ENCODE measurements around the gene LAMA4. TPM values are rescaled to one million over a fixed set of nuclear protein-coding genes. Genes with fewer than 3 reads are reported as not detected.

Gene LAMA4
- total and polyA plus RNA-seq, 7 experiments from 2014 or later: not detected

GRCh38 chr6:112286010-112286409 is 31.6 kb upstream of the LAMA4 start:
- Mint-ChIP-seq H3K36me3 (no peaks in the 10 kb centered on the region), H3K4me1 (peaks cover 0 to 29% (median 9%) of the 10 kb centered on the region in 7 donors), H3K9me3 (peaks cover 0 to 3% (median 0%) of the 10 kb centered on the region in 11 donors), H3K27ac (peak overlapping the region in 1 of 9 donors; percentile 60), H3K4me3 (peak overlapping the region in 1 of 10 donors; percentile 7), H3K27me3 (peaks cover 8 to 70% (median 23%) of the 10 kb centered on the region in 5 donors)
- Histone ChIP-seq H3K36me3 (ENCODE audit: control insufficient read depth in 2 of 3, insufficient read depth in 3 of 3, low read length in 3 of 3) (no peaks in the 10 kb centered on the region), H3K27me3 (ENCODE audit: control insufficient read depth in 2 of 2, insufficient read depth in 2 of 2, low read length in 2 of 2) (peaks cover 0 to under 1% of the 10 kb centered on the region in 2 donors), H3K9me3 (ENCODE audit: control insufficient read depth in 2 of 3, low read length in 3 of 3) (no peaks in the 10 kb centered on the region), H3K4me3 (ENCODE audit: low read length) (no peak overlapping the region), H3K27ac (ENCODE audit: low read depth, low read length) (no peak overlapping the region), H3K4me1 (ENCODE audit: control insufficient read depth in 2 of 2, insufficient read depth in 2 of 2, low read length in 2 of 2) (peaks cover 0 to 17% of the 10 kb centered on the region in 2 donors)
- CTCF ChIA-PET: no interaction called here
- peak in 5 of 9 donors; percentile 1 to 57 (median 9) for DNase-seq
- POLR2A ChIA-PET: no interaction called here
- ATAC-seq: peak; percentile 83
- intact Hi-C loops (cut with micrococcal nuclease): loop anchor here in 1 of 2 donors (2.0 to 10.0 kb wide), 4 partner anchors 27 to 1571 kb away; partner anchors contain the start of genes FAM229B, MARCKS and TUBE1

DNA sequence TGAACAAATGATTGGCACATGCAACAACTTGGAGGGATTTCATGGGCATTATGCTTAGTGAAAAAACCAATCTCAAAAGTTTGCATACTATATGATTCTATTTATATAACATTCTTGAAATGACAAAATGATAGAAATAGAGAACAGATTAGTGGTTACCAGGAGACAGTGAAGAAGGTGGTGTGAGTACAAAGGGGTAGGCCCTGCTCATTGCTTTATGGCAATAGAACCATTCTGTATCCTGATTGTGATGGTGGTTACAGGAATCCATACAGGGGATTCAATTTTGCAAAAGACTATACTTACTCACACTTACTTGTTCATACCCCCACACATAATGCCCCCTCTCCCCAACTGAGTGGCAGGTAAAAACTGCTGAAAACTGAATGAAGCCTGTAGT is 30.2 kb upstream of the LAMA4 start:
- H3K9me3 ChIP-seq (ENCODE audit: control insufficient read depth in 2 of 3, low read length in 3 of 3): no peaks in the 10 kb centered on the region
- no peak overlapping the region for H3K4me3 ChIP-seq (ENCODE audit: low read length)
- no peak overlapping the region for H3K27ac ChIP-seq (ENCODE audit: low read depth, low read length)
- peaks cover 0 to 17% of the 10 kb centered on the region in 2 donors for H3K4me1 ChIP-seq (ENCODE audit: control insufficient read depth in 2 of 2, insufficient read depth in 2 of 2, low read length in 2 of 2)
- H3K9me3 Mint-ChIP-seq: peaks cover 0 to 3% (median 0%) of the 10 kb centered on the region in 11 donors
- DNase-seq: no peak
- H3K36me3 Mint-ChIP-seq: no peaks in the 10 kb centered on the region
- H3K4me1 Mint-ChIP-seq: peaks cover 0 to 29% (median 9%) of the 10 kb centered on the region in 7 donors
- ATAC-seq: no peak
- H3K36me3 ChIP-seq (ENCODE audit: control insufficient read depth in 2 of 3, insufficient read depth in 3 of 3, low read length in 3 of 3): no peaks in the 10 kb centered on the region
- intact Hi-C loops (cut with micrococcal nuclease): loop anchor here in 1 of 2 donors (5.0 to 10.0 kb wide), 3 partner anchors 52 to 1573 kb away; partner anchors contain the start of genes FAM229B, MARCKS and TUBE1
- no peak overlapping the region for H3K27ac Mint-ChIP-seq
- POLR2A ChIA-PET: no interaction called here
- H3K4me3 Mint-ChIP-seq: no peak overlapping the region
- CTCF ChIA-PET: no interaction called here
- no peaks in the 10 kb centered on the region for H3K27me3 ChIP-seq (ENCODE audit: control insufficient read depth in 2 of 2, insufficient read depth in 2 of 2, low read length in 2 of 2)
- H3K27me3 Mint-ChIP-seq: peaks cover 7 to 71% (median 34%) of the 10 kb centered on the region in 5 donors

GRCh38 chr6:112283621-112284020 is 29.3 kb upstream of the LAMA4 start:
- Histone ChIP-seq H3K36me3 (ENCODE audit: control insufficient read depth in 2 of 3, insufficient read depth in 3 of 3, low read length in 3 of 3) (no peaks in the 10 kb centered on the region), H3K4me1 (ENCODE audit: control insufficient read depth in 2 of 2, insufficient read depth in 2 of 2, low read length in 2 of 2) (peaks cover 0 to 17% of the 10 kb centered on the region in 2 donors), H3K9me3 (ENCODE audit: control insufficient read depth in 2 of 3, low read length in 3 of 3) (no peaks in the 10 kb centered on the region), H3K4me3 (ENCODE audit: low read length) (no peak overlapping the region), H3K27me3 (ENCODE audit: control insufficient read depth in 2 of 2, insufficient read depth in 2 of 2, low read length in 2 of 2) (no peaks in the 10 kb centered on the region), H3K27ac (ENCODE audit: low read depth, low read length) (no peak overlapping the region)
- Mint-ChIP-seq H3K4me3 (no peak overlapping the region), H3K9me3 (peaks cover 0 to 3% (median 0%) of the 10 kb centered on the region in 11 donors), H3K27me3 (peaks cover 8 to 72% (median 34%) of the 10 kb centered on the region in 5 donors), H3K27ac (no peak overlapping the region), H3K4me1 (peaks cover 0 to 26% (median 9%) of the 10 kb centered on the region in 7 donors), H3K36me3 (no peaks in the 10 kb centered on the region)
- intact Hi-C loops (cut with micrococcal nuclease): loop anchor here in 1 of 2 donors (2.0 to 10.0 kb wide), 2 partner anchors 13 to 199 kb away; partner anchors contain the start of genes FAM229B and TUBE1
- no peak for ATAC-seq
- ChIA-PET CTCF (no interaction called here), POLR2A (no interaction called here)
- DNase-seq: no peak

GRCh38 chr6:112281821-112282615 is 27.7 kb upstream of the LAMA4 start:
- no peak overlapping the region for H3K27ac Mint-ChIP-seq

DNA sequence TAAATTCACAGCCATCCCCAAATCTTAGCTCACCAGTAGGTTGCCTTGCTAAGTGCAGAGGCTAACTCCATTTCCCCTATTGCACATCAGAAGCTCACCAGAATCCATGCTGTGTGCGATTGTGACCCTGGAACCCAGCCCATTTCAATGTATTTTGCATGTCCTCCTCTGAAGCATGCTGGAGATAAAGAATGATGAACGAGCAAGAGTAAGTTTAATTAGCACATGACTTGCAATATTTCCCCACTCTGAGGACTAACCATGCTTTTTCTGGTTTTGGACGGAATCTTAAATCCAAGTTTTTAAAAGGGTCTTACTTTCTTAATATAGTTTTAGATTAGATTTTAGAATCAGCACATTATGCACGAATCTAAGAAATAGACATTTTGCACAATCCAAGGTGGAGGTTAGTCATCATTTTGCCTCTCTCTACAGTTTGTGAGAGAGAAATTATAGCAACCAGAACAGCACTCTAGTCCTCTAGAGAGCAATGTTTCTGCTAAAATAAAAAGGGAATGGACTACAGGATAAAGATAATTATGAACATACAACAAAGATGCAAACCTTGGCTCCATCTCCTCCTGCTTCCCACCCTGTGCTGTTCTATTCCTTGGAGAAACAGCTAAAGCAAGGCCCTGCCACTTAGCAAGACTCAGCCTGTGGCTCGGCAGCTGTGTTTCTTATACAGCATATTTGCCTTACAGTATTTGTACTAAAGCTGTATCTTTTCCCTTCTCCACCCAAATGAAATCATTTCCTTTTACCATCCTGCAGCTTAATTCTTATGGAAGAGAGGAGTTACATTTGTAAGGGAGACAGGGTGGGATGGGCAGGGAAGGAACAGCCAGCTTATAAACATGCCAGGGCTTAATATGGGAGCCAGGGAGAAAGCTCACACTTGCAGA is 24.9 kb upstream of the LAMA4 start:
- peaks cover 22 to 75% (median 47%) of the 10 kb centered on the region in 5 donors for H3K27me3 Mint-ChIP-seq
- no peak overlapping the region for H3K4me3 Mint-ChIP-seq
- Histone ChIP-seq H3K9me3 (ENCODE audit: control insufficient read depth in 2 of 3, low read length in 3 of 3) (no peaks in the 10 kb centered on the region), H3K27ac (ENCODE audit: low read depth, low read length) (no peak overlapping the region), H3K36me3 (ENCODE audit: control insufficient read depth in 2 of 3, insufficient read depth in 3 of 3, low read length in 3 of 3) (no peaks in the 10 kb centered on the region), H3K4me1 (ENCODE audit: control insufficient read depth in 2 of 2, insufficient read depth in 2 of 2, low read length in 2 of 2) (no peaks in the 10 kb centered on the region), H3K27me3 (ENCODE audit: control insufficient read depth in 2 of 2, insufficient read depth in 2 of 2, low read length in 2 of 2) (no peaks in the 10 kb centered on the region), H3K4me3 (ENCODE audit: low read length) (no peak overlapping the region)
- intact Hi-C loops (cut with micrococcal nuclease): no loop called here
- POLR2A ChIA-PET: interaction anchor here (0.6 kb wide), 1 partner anchor 38 kb away, joined by 3 read pairs; no protein-coding TSS in a partner anchor
- CTCF ChIA-PET: no interaction called here
- no peaks in the 10 kb centered on the region for H3K36me3 Mint-ChIP-seq
- H3K4me1 Mint-ChIP-seq: peaks cover 0 to 1% (median 0%) of the 10 kb centered on the region in 7 donors
- ATAC-seq: no peak
- no peaks in the 10 kb centered on the region for H3K9me3 Mint-ChIP-seq
- no peak for DNase-seq
- H3K27ac Mint-ChIP-seq: no peak overlapping the region

More at GRCh38 chr6:112281821-112282615, 27.7 kb upstream of the LAMA4 start:
- intact Hi-C loops (cut with micrococcal nuclease): loop anchor here in 1 of 2 donors (2.0 to 10.0 kb wide), 2 partner anchors 15 to 197 kb away; partner anchors contain the start of genes FAM229B and TUBE1
- H3K4me3 ChIP-seq (ENCODE audit: low read length): no peak overlapping the region
- no peaks in the 10 kb centered on the region for H3K9me3 ChIP-seq (ENCODE audit: control insufficient read depth in 2 of 3, low read length in 3 of 3)
- H3K27me3 Mint-ChIP-seq: peaks cover 22 to 72% (median 44%) of the 10 kb centered on the region in 5 donors
- no peaks in the 10 kb centered on the region for H3K36me3 Mint-ChIP-seq
- H3K4me3 Mint-ChIP-seq: no peak overlapping the region
- ChIA-PET CTCF (no interaction called here), POLR2A (no interaction called here)
- DNase-seq (no peak), ATAC-seq (no peak)
- peaks cover 0 to 2% (median 0%) of the 10 kb centered on the region in 11 donors for H3K9me3 Mint-ChIP-seq
- H3K27ac ChIP-seq (ENCODE audit: low read depth, low read length): no peak overlapping the region
- peaks cover 0 to 14% (median 9%) of the 10 kb centered on the region in 7 donors for H3K4me1 Mint-ChIP-seq
- peaks cover 0 to 17% of the 10 kb centered on the region in 2 donors for H3K4me1 ChIP-seq (ENCODE audit: control insufficient read depth in 2 of 2, insufficient read depth in 2 of 2, low read length in 2 of 2)
- H3K27me3 ChIP-seq (ENCODE audit: control insufficient read depth in 2 of 2, insufficient read depth in 2 of 2, low read length in 2 of 2): no peaks in the 10 kb centered on the region
- H3K36me3 ChIP-seq (ENCODE audit: control insufficient read depth in 2 of 3, insufficient read depth in 3 of 3, low read length in 3 of 3): no peaks in the 10 kb centered on the region

DNA sequence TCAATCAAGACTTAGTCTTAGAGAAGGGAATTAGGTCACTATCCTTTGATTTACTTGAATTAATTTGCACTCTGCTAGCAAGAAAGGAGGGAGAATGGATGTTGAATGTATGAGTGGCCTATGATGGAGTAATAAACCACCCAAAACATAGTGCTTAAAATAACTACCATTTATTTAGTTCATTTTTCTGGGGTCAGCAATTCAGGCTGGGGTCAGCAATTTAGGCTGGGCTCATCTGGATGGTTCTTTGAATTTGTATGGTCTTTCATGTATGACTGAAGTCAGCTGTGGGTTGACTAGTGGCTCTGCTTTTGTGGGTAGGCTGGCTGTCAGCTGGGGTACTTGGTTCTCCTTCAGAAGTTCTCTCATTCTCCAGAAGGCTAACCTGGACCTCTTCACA is 21.0 kb upstream of the LAMA4 start:
- H3K27me3 Mint-ChIP-seq: peaks cover 14 to 60% (median 35%) of the 10 kb centered on the region in 5 donors

More for the DNA sequence above, 21.0 kb upstream of the LAMA4 start:
- ATAC-seq (no peak), DNase-seq (no peak)
- intact Hi-C loops (cut with micrococcal nuclease): no loop called here
- no peaks in the 10 kb centered on the region for H3K36me3 ChIP-seq (ENCODE audit: control insufficient read depth in 2 of 3, insufficient read depth in 3 of 3, low read length in 3 of 3)
- H3K27me3 ChIP-seq (ENCODE audit: control insufficient read depth in 2 of 2, insufficient read depth in 2 of 2, low read length in 2 of 2): no peaks in the 10 kb centered on the region
- H3K27ac Mint-ChIP-seq: no peak overlapping the region
- ChIA-PET CTCF (no interaction called here), POLR2A (no interaction called here)
- H3K4me3 Mint-ChIP-seq: no peak overlapping the region
- no peaks in the 10 kb centered on the region for H3K4me1 ChIP-seq (ENCODE audit: control insufficient read depth in 2 of 2, insufficient read depth in 2 of 2, low read length in 2 of 2)
- no peaks in the 10 kb centered on the region for H3K36me3 Mint-ChIP-seq
- no peak overlapping the region for H3K4me3 ChIP-seq (ENCODE audit: low read length)
- no peak overlapping the region for H3K27ac ChIP-seq (ENCODE audit: low read depth, low read length)
- H3K9me3 ChIP-seq (ENCODE audit: control insufficient read depth in 2 of 3, low read length in 3 of 3): no peaks in the 10 kb centered on the region
- peaks cover 0 to 4% (median 0%) of the 10 kb centered on the region in 11 donors for H3K9me3 Mint-ChIP-seq
- H3K4me1 Mint-ChIP-seq: peaks cover 0 to 2% (median 0%) of the 10 kb centered on the region in 7 donors
